ENCODE data around the gene SGIP1.

The SGIP1 gene

GRCh38 chr1:66684353-66684752 is 150.4 kb downstream of the SGIP1 start:
- DNase-seq (ENCODE audit: low read depth) = no peak
- H3K4me3 ChIP-seq (ENCODE audit: low read length) = no peak overlapping the region
- TF ChIP-seq, protein P1, sequence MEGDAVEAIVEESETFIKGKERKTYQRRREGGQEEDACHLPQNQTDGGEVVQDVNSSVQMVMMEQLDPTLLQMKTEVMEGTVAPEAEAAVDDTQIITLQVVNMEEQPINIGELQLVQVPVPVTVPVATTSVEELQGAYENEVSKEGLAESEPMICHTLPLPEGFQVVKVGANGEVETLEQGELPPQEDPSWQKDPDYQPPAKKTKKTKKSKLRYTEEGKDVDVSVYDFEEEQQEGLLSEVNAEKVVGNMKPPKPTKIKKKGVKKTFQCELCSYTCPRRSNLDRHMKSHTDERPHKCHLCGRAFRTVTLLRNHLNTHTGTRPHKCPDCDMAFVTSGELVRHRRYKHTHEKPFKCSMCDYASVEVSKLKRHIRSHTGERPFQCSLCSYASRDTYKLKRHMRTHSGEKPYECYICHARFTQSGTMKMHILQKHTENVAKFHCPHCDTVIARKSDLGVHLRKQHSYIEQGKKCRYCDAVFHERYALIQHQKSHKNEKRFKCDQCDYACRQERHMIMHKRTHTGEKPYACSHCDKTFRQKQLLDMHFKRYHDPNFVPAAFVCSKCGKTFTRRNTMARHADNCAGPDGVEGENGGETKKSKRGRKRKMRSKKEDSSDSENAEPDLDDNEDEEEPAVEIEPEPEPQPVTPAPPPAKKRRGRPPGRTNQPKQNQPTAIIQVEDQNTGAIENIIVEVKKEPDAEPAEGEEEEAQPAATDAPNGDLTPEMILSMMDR (conservative IDR thresholded peaks at IDR 0.05; ENCODE audit: low read depth, low read length) = no peak

DNA sequence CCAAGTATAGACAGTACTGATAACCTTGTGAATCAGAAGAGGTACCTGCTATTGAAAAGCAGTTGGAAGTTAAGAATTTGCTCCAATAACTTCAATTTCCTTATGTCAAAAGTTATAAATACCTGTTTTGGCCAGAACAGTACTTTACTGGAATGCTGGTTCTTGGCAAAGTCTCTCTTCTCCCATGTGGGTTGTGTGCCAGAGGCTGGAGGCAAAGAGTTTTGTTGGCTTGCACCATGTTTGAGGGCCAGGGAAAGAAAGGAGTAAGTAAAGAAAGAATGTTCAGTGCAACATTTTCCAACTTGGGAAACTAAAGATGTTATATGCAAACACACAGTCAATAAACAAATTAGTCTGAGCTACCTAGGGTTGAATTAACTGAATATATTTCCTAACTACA is 151.3 kb downstream of the SGIP1 start:
- TF ChIP-seq, protein P1 (conservative IDR thresholded peaks at IDR 0.05; ENCODE audit: low read depth, low read length) = no peak
- DNase-seq (ENCODE audit: low read depth) = no peak
- H3K4me3 ChIP-seq (ENCODE audit: low read length) = no peak overlapping the region

DNA sequence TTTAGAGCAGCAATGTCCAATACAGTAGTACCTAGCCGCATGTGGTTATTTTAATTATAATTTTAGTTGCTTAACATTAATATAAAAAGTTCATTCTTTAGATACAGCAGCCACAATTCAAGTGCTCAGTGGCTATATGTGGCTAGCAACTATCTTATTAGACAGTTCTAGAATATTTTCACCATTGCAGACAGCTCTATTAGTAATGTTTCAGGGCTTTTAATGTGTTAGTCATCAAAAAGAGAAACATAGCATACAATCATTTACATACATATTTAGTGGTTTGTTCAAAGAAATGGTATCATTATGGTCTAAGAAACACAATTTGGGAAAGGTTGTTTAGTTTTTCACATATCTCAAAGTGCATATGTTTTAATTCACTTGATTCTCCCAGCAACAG is 151.7 kb downstream of the SGIP1 start:
- H3K4me3 ChIP-seq (ENCODE audit: low read length) = no peak overlapping the region
- TF ChIP-seq, protein P1 (conservative IDR thresholded peaks at IDR 0.05; ENCODE audit: low read depth, low read length) = no peak
- no peak for DNase-seq (ENCODE audit: low read depth)

DNA sequence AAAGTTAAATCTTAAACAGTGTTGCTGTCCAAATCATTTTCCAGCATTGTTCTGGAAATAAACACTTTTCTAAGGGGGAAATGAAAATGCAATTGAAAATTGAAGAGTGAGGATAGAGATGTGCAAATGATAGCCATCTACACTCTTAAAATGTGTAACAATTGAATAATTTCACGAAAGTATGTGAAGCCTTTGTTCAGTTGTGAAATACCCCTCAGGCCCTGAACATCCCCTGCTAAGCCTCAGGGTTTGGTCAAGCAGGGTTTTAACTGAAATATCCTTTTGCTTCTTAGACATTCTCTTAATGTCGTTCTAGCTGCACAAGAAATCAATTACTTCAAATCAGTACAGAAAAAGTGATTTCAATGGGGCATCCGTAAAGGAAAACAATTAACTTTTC is 152.5 kb downstream of the SGIP1 start:
- DNase-seq (ENCODE audit: low read depth) = no peak
- H3K4me3 ChIP-seq (ENCODE audit: low read length) = no peak overlapping the region
- TF ChIP-seq, protein P1 (conservative IDR thresholded peaks at IDR 0.05; ENCODE audit: low read depth, low read length) = no peak

DNA sequence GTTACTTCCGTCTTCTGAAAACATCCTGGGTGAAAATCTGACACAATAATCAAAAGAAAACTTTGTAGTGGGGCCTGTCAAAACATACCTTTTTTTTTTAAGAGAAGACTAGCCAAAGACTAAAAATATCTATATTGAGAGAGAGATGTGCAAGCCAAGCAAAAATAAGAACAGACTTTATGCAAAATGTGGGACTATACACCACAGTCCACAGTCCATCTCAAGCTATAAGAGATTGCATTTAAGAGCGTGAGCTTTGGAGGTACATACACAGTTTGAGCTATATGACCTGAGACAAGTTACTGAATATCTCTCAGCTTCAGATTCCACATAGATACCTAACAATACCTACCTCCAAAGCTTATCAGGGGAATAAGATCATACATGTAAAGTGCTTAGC is 153.4 kb downstream of the SGIP1 start:
- TF ChIP-seq, protein P1 (conservative IDR thresholded peaks at IDR 0.05; ENCODE audit: low read depth, low read length) = no peak
- H3K4me3 ChIP-seq (ENCODE audit: low read length) = no peak overlapping the region
- no peak for DNase-seq (ENCODE audit: low read depth)

GRCh38 chr1:66690666-66691381 is 156.9 kb downstream of the SGIP1 start:
- TF ChIP-seq, protein P1 (conservative IDR thresholded peaks at IDR 0.05; ENCODE audit: low read depth, low read length) = no peak
- DNase-seq (ENCODE audit: low read depth) = no peak
- no peak overlapping the region for H3K4me3 ChIP-seq (ENCODE audit: low read length)

- TF ChIP-seq, protein P1 (conservative IDR thresholded peaks at IDR 0.05; ENCODE audit: low read depth, low read length) = no peak
- no peak for DNase-seq (ENCODE audit: low read depth)
- no peak overlapping the region for H3K4me3 ChIP-seq (ENCODE audit: low read length)
These were observed 158.7 kb downstream of the SGIP1 start for GRCh38 chr1:66692681-66693080.

Measured in retinal pigment epithelial cell (primary cell).